ENCODE results near the gene A3GALT2.

The A3GALT2 gene

GRCh38 chr1:33306653-33307493, 14.0 kb downstream of the A3GALT2 start:
- POLR2A ChIA-PET, result no interaction called here
- no peak for DNase-seq (ENCODE audit: extremely low spot score)
- TF ChIP-seq CTCF (IDR thresholded peaks at IDR 0.05; ENCODE audit: control extremely low read depth, extremely low read depth, low read depth, missing control alignments), result no peak
- CTCF ChIA-PET, result interaction anchor here (1.4 to 10.1 kb wide), 2 partner anchors 10 to 22 kb away, joined by 4 to 88 read pairs; no protein-coding TSS in a partner anchor

GRCh38 chr1:33305816-33306652, 14.9 kb downstream of the A3GALT2 start:
- no peak for TF ChIP-seq CTCF (IDR thresholded peaks at IDR 0.05; ENCODE audit: control extremely low read depth, extremely low read depth, low read depth, missing control alignments)
- CTCF ChIA-PET, result interaction anchor here (1.4 to 10.1 kb wide), 2 partner anchors 9 to 23 kb away, joined by 4 to 88 read pairs; no protein-coding TSS in a partner anchor
- POLR2A ChIA-PET, result no interaction called here
- DNase-seq (ENCODE audit: extremely low spot score), result no peak

- DNase-seq (ENCODE audit: extremely low spot score), result no peak
- no peak for TF ChIP-seq CTCF (IDR thresholded peaks at IDR 0.05; ENCODE audit: control extremely low read depth, extremely low read depth, low read depth, missing control alignments)
- CTCF ChIA-PET, result interaction anchor here (1.2 to 10.1 kb wide), 2 partner anchors 8 to 166 kb away, joined by 4 to 88 read pairs; no protein-coding TSS in a partner anchor
- POLR2A ChIA-PET, result no interaction called here
Measured at GRCh38 chr1:33305016-33305415, 15.9 kb downstream of the A3GALT2 start.

GRCh38 chr1:33302325-33302724, 18.6 kb downstream of the A3GALT2 start:
- no peak for TF ChIP-seq CTCF (IDR thresholded peaks at IDR 0.05; ENCODE audit: control extremely low read depth, extremely low read depth, low read depth, missing control alignments)
- CTCF ChIA-PET, result interaction anchor here (1.4 kb wide), 1 partner anchor 169 kb away, joined by 3 read pairs; no protein-coding TSS in a partner anchor

GRCh38 chr1:33301273-33301984, 19.5 kb downstream of the A3GALT2 start:
- ChIA-PET CTCF (interaction anchor here (1.4 kb wide), 1 partner anchor 170 kb away, joined by 3 read pairs; no protein-coding TSS in a partner anchor), POLR2A (no interaction called here)
- no peak for TF ChIP-seq CTCF (IDR thresholded peaks at IDR 0.05; ENCODE audit: control extremely low read depth, extremely low read depth, low read depth, missing control alignments)
- no peak for DNase-seq (ENCODE audit: extremely low spot score)

More at GRCh38 chr1:33302325-33302724, 18.6 kb downstream of the A3GALT2 start:
- POLR2A ChIA-PET, result no interaction called here
- DNase-seq (ENCODE audit: extremely low spot score), result no peak

- DNase-seq (ENCODE audit: extremely low spot score), result no peak
- no peak for TF ChIP-seq CTCF (IDR thresholded peaks at IDR 0.05; ENCODE audit: control extremely low read depth, extremely low read depth, low read depth, missing control alignments)
- ChIA-PET POLR2A (interaction anchor here (0.6 kb wide), 1 partner anchor 477 kb away, joined by 4 read pairs; no protein-coding TSS in a partner anchor), CTCF (no interaction called here)
Measured at GRCh38 chr1:33300673-33301072, 20.2 kb downstream of the A3GALT2 start.
